Coronary artery (tissue), 2 donors: ENCODE data around the gene KLHL13.

Experiments used
- DNase-seq: peaks from one replicate; pipeline ENCODE4 v3.0.0-alpha.2; 2017; ENCODE audit warnings: low spot score
- H3K27ac ChIP-seq, 2 donors: fragments of 200-600 bp; sonication (generic); one replicate each; pipeline ENCODE4 v1.5.1; 2016 to 2019
- H3K4me3 ChIP-seq: fragments of 200-600 bp; sonication (generic); 2 replicates; pipeline ENCODE4 v1.5.1; 2016; ENCODE audit warnings: mild to moderate bottlenecking, moderate library complexity
- TF ChIP-seq, protein P1 (sequence below): fragments of 200-600 bp; sonication (generic); IDR thresholded peaks from one replicate; pipeline ENCODE4 v1.5.1; 2019; ENCODE audit warnings: antibody characterized with exemption

Gene KLHL13

DNA sequence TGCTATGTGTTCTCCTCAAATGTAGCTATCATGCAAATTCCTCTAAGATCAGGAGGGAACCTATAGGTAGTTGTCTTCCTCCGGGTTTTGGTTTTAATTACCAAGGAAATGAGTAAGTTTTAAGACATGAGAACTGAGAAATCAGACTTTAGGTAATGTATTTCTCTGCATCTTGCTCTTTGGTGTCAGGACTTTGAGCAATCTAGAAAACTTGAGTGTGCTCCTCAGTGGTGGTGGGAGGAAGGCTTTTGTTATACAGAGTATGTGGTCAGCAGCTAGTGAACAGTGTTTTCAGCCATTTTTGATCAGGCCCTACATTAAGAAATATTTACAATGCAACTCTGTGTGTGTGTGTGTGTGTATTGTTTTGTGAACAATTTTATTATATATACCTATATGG, 224.1 kb downstream of the KLHL13 start:
- DNase-seq: no peak
- TF ChIP-seq, protein P1, sequence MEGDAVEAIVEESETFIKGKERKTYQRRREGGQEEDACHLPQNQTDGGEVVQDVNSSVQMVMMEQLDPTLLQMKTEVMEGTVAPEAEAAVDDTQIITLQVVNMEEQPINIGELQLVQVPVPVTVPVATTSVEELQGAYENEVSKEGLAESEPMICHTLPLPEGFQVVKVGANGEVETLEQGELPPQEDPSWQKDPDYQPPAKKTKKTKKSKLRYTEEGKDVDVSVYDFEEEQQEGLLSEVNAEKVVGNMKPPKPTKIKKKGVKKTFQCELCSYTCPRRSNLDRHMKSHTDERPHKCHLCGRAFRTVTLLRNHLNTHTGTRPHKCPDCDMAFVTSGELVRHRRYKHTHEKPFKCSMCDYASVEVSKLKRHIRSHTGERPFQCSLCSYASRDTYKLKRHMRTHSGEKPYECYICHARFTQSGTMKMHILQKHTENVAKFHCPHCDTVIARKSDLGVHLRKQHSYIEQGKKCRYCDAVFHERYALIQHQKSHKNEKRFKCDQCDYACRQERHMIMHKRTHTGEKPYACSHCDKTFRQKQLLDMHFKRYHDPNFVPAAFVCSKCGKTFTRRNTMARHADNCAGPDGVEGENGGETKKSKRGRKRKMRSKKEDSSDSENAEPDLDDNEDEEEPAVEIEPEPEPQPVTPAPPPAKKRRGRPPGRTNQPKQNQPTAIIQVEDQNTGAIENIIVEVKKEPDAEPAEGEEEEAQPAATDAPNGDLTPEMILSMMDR: no peak
- no peak overlapping the region for H3K27ac ChIP-seq
- H3K4me3 ChIP-seq: no peak overlapping the region

- H3K4me3 ChIP-seq: no peak overlapping the region
- DNase-seq: no peak
- no peak overlapping the region for H3K27ac ChIP-seq
- TF ChIP-seq, protein P1: no peak
Measured at GRCh38 chrX:117871796-117872195, 244.8 kb downstream of the KLHL13 start.

DNA sequence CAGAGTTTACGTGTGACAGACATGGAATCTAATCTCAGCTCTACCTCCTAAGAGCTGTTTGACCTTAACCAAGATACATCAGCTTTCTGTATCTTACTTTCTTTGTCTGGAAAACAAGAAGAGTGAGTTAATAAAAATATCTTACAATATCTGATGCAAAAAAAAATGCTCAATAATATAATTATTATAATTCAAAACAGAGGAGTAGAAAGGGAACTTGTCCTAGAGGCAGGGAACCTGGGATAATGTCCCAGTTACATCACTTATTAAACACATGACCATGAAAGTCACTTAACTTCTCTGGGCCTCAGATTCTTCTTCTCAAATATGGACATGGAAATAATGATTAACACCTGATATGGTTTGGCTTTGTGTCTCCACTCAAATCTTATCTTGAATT, 256.1 kb downstream of the KLHL13 start:
- no peak overlapping the region for H3K27ac ChIP-seq
- TF ChIP-seq, protein P1: no peak
- no peak for DNase-seq
- no peak overlapping the region for H3K4me3 ChIP-seq

- no peak overlapping the region for H3K4me3 ChIP-seq
- TF ChIP-seq, protein P1: no peak
- no peak for DNase-seq
- H3K27ac ChIP-seq: no peak overlapping the region
Measured at GRCh38 chrX:117854806-117855205, 261.8 kb downstream of the KLHL13 start.

GRCh38 chrX:117851025-117851424, 265.6 kb downstream of the KLHL13 start:
- TF ChIP-seq, protein P1: no peak
- Histone ChIP-seq H3K4me3 (no peak overlapping the region), H3K27ac (no peak overlapping the region)
- no peak for DNase-seq
